Tibial nerve (tissue), 4 donors: ENCODE measurements around the gene SCFD1.

Experiments
- CTCF ChIP-seq, 5 experiments: fragments of 200-600 bp in 3 of 5; fragments of 450-650 bp in 2 of 5; sonication (generic) in 3 of 5; IDR thresholded peaks; one replicate each; pipeline ENCODE4 v1.5.1; 2016 to 2019; ENCODE audit warnings: antibody characterized with exemption in 5 of 5, mild to moderate bottlenecking in 3 of 5, moderate library complexity in 2 of 5
- EP300 ChIP-seq, 2 donors: sonication (generic); formaldehyde crosslinking; IDR thresholded peaks; one replicate each; pipeline ENCODE4 v1.6.1; 2017; ENCODE audit warnings: antibody characterized with exemption in 2 of 2, mild to moderate bottlenecking in 1 of 2
- POLR2A ChIP-seq, 2 donors: fragments of 450-650 bp; IDR thresholded peaks; one replicate each; pipeline ENCODE4 v1.6.1; 2017; ENCODE audit warnings: antibody characterized with exemption in 2 of 2, mild to moderate bottlenecking in 2 of 2, moderate library complexity in 2 of 2

DNA sequence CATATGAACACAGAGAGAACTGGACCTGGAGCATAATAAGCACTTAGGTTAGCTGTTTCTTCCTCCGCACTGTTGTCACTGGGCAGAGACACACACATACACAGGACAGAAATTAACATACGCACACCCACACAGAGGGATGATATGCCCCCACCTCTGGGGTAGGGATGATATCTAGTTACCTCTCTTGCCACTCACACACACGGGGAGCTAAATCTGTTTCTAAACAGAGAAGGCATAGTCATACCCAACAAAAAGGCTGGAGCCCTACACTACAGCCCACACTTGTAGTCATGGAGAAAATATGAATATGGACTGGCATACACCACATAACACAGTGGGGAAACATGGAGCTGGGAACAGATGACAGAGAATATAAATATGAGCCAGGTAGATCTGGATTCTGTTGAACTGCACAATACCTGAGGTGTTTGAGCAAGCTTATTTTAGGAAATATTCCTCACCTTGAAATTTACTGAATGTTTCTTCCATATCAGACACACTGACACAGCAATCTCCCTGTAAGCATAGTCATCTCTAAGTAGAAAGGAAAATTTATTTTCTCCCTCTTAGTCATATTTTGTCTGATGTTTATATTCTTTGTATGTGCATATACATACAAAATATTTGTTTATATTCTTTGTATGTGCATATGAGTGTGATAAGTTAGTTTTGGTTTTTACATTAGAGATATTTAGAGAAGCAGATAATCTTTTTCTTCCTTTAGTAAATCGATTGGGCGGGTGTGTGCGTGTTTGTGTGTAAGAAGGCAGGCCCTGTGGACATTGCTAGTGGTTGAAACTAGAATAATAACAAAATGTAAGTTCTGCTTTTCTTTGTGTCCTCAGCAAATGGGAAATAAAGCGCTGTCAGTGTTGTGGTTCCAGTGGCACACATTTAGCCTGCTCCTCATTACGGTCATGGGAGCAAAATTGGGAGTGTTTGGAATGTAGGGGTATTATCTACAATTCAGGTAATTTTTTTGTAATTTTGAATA lies 20.9 kb upstream of the SCFD1 start:
- TF ChIP-seq POLR2A (IDR thresholded peaks at IDR 0.05) (no peak), CTCF (IDR thresholded peaks at IDR 0.05) (no peak), EP300 (IDR thresholded peaks at IDR 0.05) (no peak)
